ENCODE measurements around the gene PLCB4. TPM values are rescaled to one million over a fixed set of nuclear protein-coding genes. Genes with fewer than 3 reads are reported as not detected.

The PLCB4 gene
- total RNA-seq, 1 experiment from 2014 or later = 10.1 TPM

GRCh38 chr20:9407805-9408421, 339.0 kb downstream of the PLCB4 start:
- H3K9me3 ChIP-seq (ENCODE audit: control insufficient read depth, low read depth, low read length) = no peaks in the 10 kb centered on the region
- H3T11ph ChIP-seq (ENCODE audit: low read length) = no peak overlapping the region
- H3K23me2 ChIP-seq (ENCODE audit: insufficient read length, low read depth, low read length, poor library complexity, severe bottlenecking) = no peaks in the 10 kb centered on the region
- no peak overlapping the region for H2BK15ac ChIP-seq (ENCODE audit: low read depth, low read length)
- H2BK120ac ChIP-seq (ENCODE audit: low read depth, low read length, poor library complexity, severe bottlenecking) = no peak overlapping the region
- H3K23ac ChIP-seq (ENCODE audit: insufficient read length, low read depth, low read length) = no peak overlapping the region
- peak; percentile 63 for DNase-seq
- WGBS (ENCODE audit: extremely low coverage, insufficient read length, low lambda C conversion rate) = no CpG with 5 or more reads among the region's 8 CpGs
- H2AFZ ChIP-seq (ENCODE audit: low read length) = no peak overlapping the region
- H3K4me3 Mint-ChIP-seq = no peak overlapping the region
- H3K79me2 ChIP-seq (ENCODE audit: insufficient read depth, low read length) = no peaks in the 10 kb centered on the region
- no peaks in the 10 kb centered on the region for H3K79me1 ChIP-seq (ENCODE audit: insufficient read depth, low read depth, low read length, poor library complexity, severe bottlenecking)
- no peaks in the 10 kb centered on the region for H3K4me1 ChIP-seq (ENCODE audit: insufficient read depth, low read length)
- no peak overlapping the region for H3K27ac ChIP-seq (ENCODE audit: insufficient read length, low read depth, low read length)
- no peak overlapping the region for H2BK20ac ChIP-seq (ENCODE audit: low read depth, low read length, poor library complexity, severe bottlenecking)
- H3K4ac ChIP-seq (ENCODE audit: low read depth, low read length) = no peak overlapping the region
- no peak overlapping the region for H3K9ac ChIP-seq (ENCODE audit: extremely low read depth, insufficient read length, low read length)
- no peak overlapping the region for H3K18ac ChIP-seq (ENCODE audit: insufficient read length, low read depth, low read length)
- H4K8ac ChIP-seq (replicated peaks; ENCODE audit: insufficient read length, low read depth, low read length) = no peak overlapping the region
- peaks cover 0 to 9% (median 6%) of the 10 kb centered on the region in 3 experiments; a peak in 6 of 7 replicates for H3K36me3 Mint-ChIP-seq (ENCODE audit: insufficient read depth in 1 of 3, low read depth in 3 of 3)
- no peak overlapping the region for H2BK5ac ChIP-seq (ENCODE audit: insufficient read length, low read length)
- no peaks in the 10 kb centered on the region for H3K27me3 Mint-ChIP-seq (ENCODE audit: low read depth)
- H2BK12ac ChIP-seq (ENCODE audit: insufficient read length, low read depth, low read length) = no peak overlapping the region
- no peaks in the 10 kb centered on the region for H4K20me1 ChIP-seq (ENCODE audit: control insufficient read depth, insufficient read depth, insufficient read length)
- no peaks in the 10 kb centered on the region for H3K9me3 Mint-ChIP-seq
- no peaks in the 10 kb centered on the region for H3K4me1 Mint-ChIP-seq
- no peak overlapping the region for H4K91ac ChIP-seq (ENCODE audit: insufficient read length, low read depth, low read length)
- no peak overlapping the region for H3K4me2 ChIP-seq (ENCODE audit: insufficient read depth, insufficient read length, low read length)
- TF ChIP-seq, protein P1, sequence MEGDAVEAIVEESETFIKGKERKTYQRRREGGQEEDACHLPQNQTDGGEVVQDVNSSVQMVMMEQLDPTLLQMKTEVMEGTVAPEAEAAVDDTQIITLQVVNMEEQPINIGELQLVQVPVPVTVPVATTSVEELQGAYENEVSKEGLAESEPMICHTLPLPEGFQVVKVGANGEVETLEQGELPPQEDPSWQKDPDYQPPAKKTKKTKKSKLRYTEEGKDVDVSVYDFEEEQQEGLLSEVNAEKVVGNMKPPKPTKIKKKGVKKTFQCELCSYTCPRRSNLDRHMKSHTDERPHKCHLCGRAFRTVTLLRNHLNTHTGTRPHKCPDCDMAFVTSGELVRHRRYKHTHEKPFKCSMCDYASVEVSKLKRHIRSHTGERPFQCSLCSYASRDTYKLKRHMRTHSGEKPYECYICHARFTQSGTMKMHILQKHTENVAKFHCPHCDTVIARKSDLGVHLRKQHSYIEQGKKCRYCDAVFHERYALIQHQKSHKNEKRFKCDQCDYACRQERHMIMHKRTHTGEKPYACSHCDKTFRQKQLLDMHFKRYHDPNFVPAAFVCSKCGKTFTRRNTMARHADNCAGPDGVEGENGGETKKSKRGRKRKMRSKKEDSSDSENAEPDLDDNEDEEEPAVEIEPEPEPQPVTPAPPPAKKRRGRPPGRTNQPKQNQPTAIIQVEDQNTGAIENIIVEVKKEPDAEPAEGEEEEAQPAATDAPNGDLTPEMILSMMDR (conservative IDR thresholded peaks at IDR 0.05) = peak; percentile 89
- H4K5ac ChIP-seq (ENCODE audit: insufficient read length, low read depth, low read length) = no peak overlapping the region
- no peak overlapping the region for H3K56ac ChIP-seq (ENCODE audit: insufficient read length, low read depth, low read length)
- H3K27me3 ChIP-seq (ENCODE audit: insufficient read depth, low read length) = no peaks in the 10 kb centered on the region
- no peak overlapping the region for H2AK5ac ChIP-seq (ENCODE audit: insufficient read length, low read length)
- no peak overlapping the region for H3K27ac Mint-ChIP-seq
- no peak overlapping the region for H3K14ac ChIP-seq (ENCODE audit: insufficient read depth, low read length)
